Natural killer cell (primary cell): Measurements from ENCODE around the gene ESYT2. TPM values are rescaled to one million over a fixed set of nuclear protein-coding genes. Genes with fewer than 3 reads are reported as not detected.

Experiments used
- ATAC-seq, 3 donors: fragments of 150-1000 bp in 2 of 3; fragments of 200-7000 bp in 1 of 3; cut with Tn5 transposase; 1 replicate in 1 of 3; 2 replicates in 2 of 3; pipeline ENCODE4 v1.10.0; 2021; ENCODE audit warnings: mild to moderate bottlenecking in 2 of 3, moderate library complexity in 2 of 3
- DNase-seq, 2 donors: peaks; one replicate each; pipeline versions ENCODE4 v3.0.0 to v3.0.0-alpha.2; 2013 to 2021; ENCODE audit warnings: mixed read lengths in 1 of 2
- H3K27ac ChIP-seq: one replicate; pipeline ENCODE4 v1.5.1; 2013; ENCODE audit warnings: mild to moderate bottlenecking, low read length
- H3K27me3 ChIP-seq: one replicate; pipeline ENCODE4 v1.6.1; 2013; ENCODE audit warnings: low read length; ENCODE audit not compliant: control insufficient read depth, insufficient read depth
- H3K36me3 ChIP-seq: one replicate; pipeline ENCODE4 v1.6.1; 2013; ENCODE audit warnings: low read length; ENCODE audit not compliant: control insufficient read depth, insufficient read depth
- H3K4me1 ChIP-seq: one replicate; pipeline ENCODE4 v1.6.1; 2013; ENCODE audit warnings: low read length; ENCODE audit not compliant: control insufficient read depth, insufficient read depth
- H3K4me3 ChIP-seq: one replicate; pipeline ENCODE4 v1.5.1; 2013; ENCODE audit warnings: low read length
- H3K9me3 ChIP-seq: one replicate; pipeline ENCODE4 v1.6.1; 2013; ENCODE audit warnings: low read length; ENCODE audit not compliant: control insufficient read depth, insufficient read depth
- H3K27ac Mint-ChIP-seq, 2 donors: one replicate each; pipeline ENCODE4 v1.8.0; 2022; ENCODE audit warnings: mild to moderate bottlenecking in 2 of 2, mixed read lengths in 2 of 2, moderate library complexity in 1 of 2
- H3K27me3 Mint-ChIP-seq, 2 donors: one replicate each; pipeline ENCODE4 v1.8.0; 2022; ENCODE audit warnings: low read depth in 2 of 2, mixed read lengths in 2 of 2
- H3K36me3 Mint-ChIP-seq: one replicate; pipeline ENCODE4 v1.8.0; 2022; ENCODE audit warnings: mixed read lengths
- H3K4me1 Mint-ChIP-seq, 2 donors: one replicate each; pipeline ENCODE4 v1.8.0; 2022; ENCODE audit warnings: mixed read lengths in 2 of 2
- H3K4me3 Mint-ChIP-seq: one replicate; pipeline ENCODE4 v1.8.0; 2022; ENCODE audit warnings: mild to moderate bottlenecking, moderate library complexity, mixed read lengths
- H3K9me3 Mint-ChIP-seq, 2 donors: one replicate each; pipeline ENCODE4 v1.8.0; 2022; ENCODE audit warnings: mixed read lengths in 2 of 2
- CTCF ChIP-seq: fragments of 200-600 bp; IDR thresholded peaks from one replicate; pipeline ENCODE4 v1.8.0; 2022; ENCODE audit warnings: antibody characterized with exemption
- WGBS: methylation state at CpG from one replicate; pipeline ENCODE4 v1.1.7; 2013; ENCODE audit warnings: missing lambda C conversion rate; ENCODE audit not compliant: insufficient coverage; 5-methylcytosine and 5-hydroxymethylcytosine counted together
- intact Hi-C: fragments of 100-400 bp; cut with micrococcal nuclease; formaldehyde crosslinking; loops from one replicate; pipeline ENCODE4 v1.14.2; 2022
- total RNA-seq, 4 donors: library from RNA; stranded (reverse); fragments of 120-200 nt in 1 of 4; gene quantifications; one replicate each; pipeline versions ENCODE4 v1.2.3 to v1.2.4, GENCODE V29; 2013 to 2022

The ESYT2 gene
- total RNA-seq, 3 donors from 2014 or later (not counting 1 experiment from before 2014, with no cell fraction given), result 137 to 163 (median 160) TPM

- Mint-ChIP-seq H3K36me3 (no peaks in the 10 kb centered on the region), H3K4me3 (peak overlapping the region; percentile 79), H3K27me3 (no peaks in the 10 kb centered on the region), H3K9me3 (no peaks in the 10 kb centered on the region), H3K27ac (peak overlapping the region in 1 of 2 donors; percentile 23), H3K4me1 (peaks cover 17 to 35% of the 10 kb centered on the region in 2 donors)
- ATAC-seq (no peak), DNase-seq (no peak)
- Histone ChIP-seq H3K4me3 (no peak overlapping the region), H3K36me3 (peaks cover 3% of the 10 kb centered on the region), H3K9me3 (peaks cover 8% of the 10 kb centered on the region), H3K27me3 (no peaks in the 10 kb centered on the region), H3K4me1 (peaks cover 21% of the 10 kb centered on the region), H3K27ac (no peak overlapping the region)
- intact Hi-C loops, result no loop called here
- no peak for TF ChIP-seq CTCF
- 52% methylated on average over 3 of the region's 3 CpGs for WGBS
Observed at GRCh38 chr7:158702944-158703343, 126.4 kb downstream of the ESYT2 start.

GRCh38 chr7:158702196-158702595 is 127.1 kb downstream of the ESYT2 start:
- H3K4me3 Mint-ChIP-seq, result no peak overlapping the region
- H3K9me3 Mint-ChIP-seq, result no peaks in the 10 kb centered on the region
- no peak overlapping the region for H3K27ac Mint-ChIP-seq
- Histone ChIP-seq H3K36me3 (peaks cover 3% of the 10 kb centered on the region), H3K27me3 (no peaks in the 10 kb centered on the region), H3K4me1 (peaks cover 21% of the 10 kb centered on the region), H3K27ac (no peak overlapping the region), H3K9me3 (peaks cover under 1% of the 10 kb centered on the region), H3K4me3 (no peak overlapping the region)
- H3K36me3 Mint-ChIP-seq, result no peaks in the 10 kb centered on the region
- H3K27me3 Mint-ChIP-seq, result no peaks in the 10 kb centered on the region
- DNase-seq, result no peak
- 79% methylated on average over 3 of the region's 4 CpGs for WGBS
- H3K4me1 Mint-ChIP-seq, result peaks cover 17 to 34% of the 10 kb centered on the region in 2 donors
- ATAC-seq, result no peak
- intact Hi-C loops, result no loop called here
- no peak for TF ChIP-seq CTCF

GRCh38 chr7:158700008-158700407 is 129.3 kb downstream of the ESYT2 start:
- DNase-seq (no peak), ATAC-seq (no peak)
- Mint-ChIP-seq H3K27ac (no peak overlapping the region), H3K4me3 (no peak overlapping the region), H3K27me3 (no peaks in the 10 kb centered on the region), H3K36me3 (no peaks in the 10 kb centered on the region), H3K4me1 (peaks cover 20 to 30% of the 10 kb centered on the region in 2 donors), H3K9me3 (no peaks in the 10 kb centered on the region)
- Histone ChIP-seq H3K27me3 (no peaks in the 10 kb centered on the region), H3K9me3 (no peaks in the 10 kb centered on the region), H3K27ac (no peak overlapping the region), H3K36me3 (peaks cover 3% of the 10 kb centered on the region), H3K4me3 (no peak overlapping the region), H3K4me1 (peaks cover 22% of the 10 kb centered on the region)
- intact Hi-C loops, result no loop called here
- no peak for TF ChIP-seq CTCF
- WGBS, result 71% methylated on average over 2 of the region's 5 CpGs

GRCh38 chr7:158699341-158699740 is 130.0 kb downstream of the ESYT2 start:
- WGBS, result 0% methylated on average over 1 of the region's 1 CpG
- H3K4me1 ChIP-seq, result peaks cover 20% of the 10 kb centered on the region
- H3K9me3 ChIP-seq, result no peaks in the 10 kb centered on the region
- Mint-ChIP-seq H3K36me3 (no peaks in the 10 kb centered on the region), H3K4me1 (peaks cover 21 to 30% of the 10 kb centered on the region in 2 donors), H3K27ac (peak overlapping the region in 1 of 2 donors; percentile 2), H3K9me3 (no peaks in the 10 kb centered on the region), H3K27me3 (no peaks in the 10 kb centered on the region), H3K4me3 (no peak overlapping the region)
- H3K27ac ChIP-seq, result no peak overlapping the region
- no peak for DNase-seq
- H3K27me3 ChIP-seq, result no peaks in the 10 kb centered on the region
- no peak for TF ChIP-seq CTCF
- intact Hi-C loops, result no loop called here
- no peak overlapping the region for H3K4me3 ChIP-seq
- ATAC-seq, result no peak
- H3K36me3 ChIP-seq, result peaks cover 3% of the 10 kb centered on the region
